Mucosa of stomach (tissue), 1 donor: ENCODE results near the gene ASMT.
"Not testable (repeated sequence)": the region's sequence is repeated elsewhere in the genome, so short reads cannot be mapped to it uniquely, and the experiment has no call there.

Source experiments
- H3K27me3 ChIP-seq: one replicate; pipeline ENCODE4 v1.7.0; 2013; ENCODE audit warnings: mild to moderate bottlenecking, low read length; ENCODE audit not compliant: control insufficient read depth, insufficient read depth
- H3K36me3 ChIP-seq: one replicate; pipeline ENCODE4 v1.7.0; 2013; ENCODE audit warnings: low read length; ENCODE audit not compliant: control insufficient read depth, insufficient read depth
- H3K4me1 ChIP-seq: one replicate; pipeline ENCODE4 v1.7.0; 2013; ENCODE audit warnings: mild to moderate bottlenecking, low read length; ENCODE audit not compliant: control insufficient read depth, insufficient read depth
- H3K4me3 ChIP-seq: one replicate; pipeline ENCODE4 v1.7.0; 2013; ENCODE audit warnings: low read length
- H3K9ac ChIP-seq: one replicate; pipeline ENCODE4 v1.7.0; 2013; ENCODE audit warnings: mild to moderate bottlenecking, low read length, moderate library complexity
- H3K9me3 ChIP-seq: one replicate; pipeline ENCODE4 v1.7.0; 2013; ENCODE audit warnings: mild to moderate bottlenecking, low read length, moderate library complexity; ENCODE audit not compliant: control insufficient read depth
- donor health status: Pancreatic carcinoma.

The ASMT gene

GRCh38 chrX:1661048-1661921 is 46.4 kb downstream of the ASMT start:
- Histone ChIP-seq H3K4me3 (no peak overlapping the region), H3K36me3 (no peaks in the 10 kb centered on the region), H3K4me1 (no peaks in the 10 kb centered on the region), H3K9me3 (no peaks in the 10 kb centered on the region), H3K9ac (no peak overlapping the region), H3K27me3 (no peaks in the 10 kb centered on the region)

GRCh38 chrX:1661922-1662221 is 47.0 kb downstream of the ASMT start:
- Histone ChIP-seq H3K27me3 (no peaks in the 10 kb centered on the region), H3K9ac (no peak overlapping the region), H3K36me3 (no peaks in the 10 kb centered on the region), H3K4me3 (no peak overlapping the region), H3K9me3 (no peaks in the 10 kb centered on the region), H3K4me1 (no peaks in the 10 kb centered on the region)

DNA sequence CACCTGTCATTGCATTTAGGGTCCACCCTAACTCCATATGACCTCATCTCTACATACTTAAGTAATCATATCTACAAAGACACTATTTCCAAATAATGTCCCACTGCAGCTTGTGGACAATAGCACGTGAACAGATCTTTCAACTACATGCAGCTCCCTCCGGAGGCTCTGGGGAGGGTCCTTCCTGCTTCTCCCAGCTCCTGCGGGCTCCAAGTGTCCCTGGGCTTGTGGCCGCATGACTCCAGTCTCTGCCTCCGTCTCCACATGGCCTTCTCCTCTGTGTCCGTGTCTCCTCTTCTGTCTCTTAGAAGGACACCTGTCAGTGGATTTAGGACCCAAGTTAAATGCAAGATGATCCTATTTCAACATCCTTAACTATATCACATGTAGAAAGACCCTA is 52.7 kb downstream of the ASMT start:
- H3K36me3 ChIP-seq: no peaks in the 10 kb centered on the region
- H3K4me1 ChIP-seq: no peaks in the 10 kb centered on the region
- no peaks in the 10 kb centered on the region for H3K27me3 ChIP-seq
- no peak overlapping the region for H3K9ac ChIP-seq
- H3K9me3 ChIP-seq: no peaks in the 10 kb centered on the region
- no peak overlapping the region for H3K4me3 ChIP-seq

- Histone ChIP-seq H3K4me1 (no peaks in the 10 kb centered on the region), H3K9me3 (no peaks in the 10 kb centered on the region), H3K36me3 (no peaks in the 10 kb centered on the region), H3K27me3 (no peaks in the 10 kb centered on the region), H3K4me3 (no peak overlapping the region), H3K9ac (no peak overlapping the region)
These were observed 58.5 kb downstream of the ASMT start for GRCh38 chrX:1673337-1673736.

DNA sequence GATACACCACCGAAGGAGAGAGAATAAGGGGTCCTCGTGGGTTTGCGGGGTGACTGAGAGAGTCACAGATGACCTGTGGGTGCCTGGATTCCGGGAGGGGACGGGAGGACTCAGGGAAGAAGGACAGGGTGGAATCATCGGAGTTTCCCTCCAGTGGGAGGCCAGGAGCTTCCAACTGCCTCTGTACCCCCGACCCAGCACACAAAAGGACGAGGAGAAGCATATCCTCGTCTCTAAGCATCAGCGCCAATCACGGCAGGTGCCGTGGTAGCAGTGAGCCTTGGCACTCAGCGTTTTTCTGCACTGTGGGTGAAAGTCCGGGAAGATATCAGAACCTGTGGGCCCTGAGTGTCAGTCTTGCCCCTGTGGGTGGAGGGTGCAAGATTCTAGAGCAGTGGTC is 62.0 kb downstream of the ASMT start:
- Histone ChIP-seq H3K9me3 (no peaks in the 10 kb centered on the region), H3K36me3 (no peaks in the 10 kb centered on the region), H3K9ac (no peak overlapping the region), H3K27me3 (no peaks in the 10 kb centered on the region), H3K4me3 (no peak overlapping the region), H3K4me1 (no peaks in the 10 kb centered on the region)

- no peaks in the 10 kb centered on the region for H3K9me3 ChIP-seq
- no peak overlapping the region for H3K9ac ChIP-seq
- H3K4me3 ChIP-seq: no peak overlapping the region
- no peaks in the 10 kb centered on the region for H3K4me1 ChIP-seq
- H3K27me3 ChIP-seq: no peaks in the 10 kb centered on the region
- no peaks in the 10 kb centered on the region for H3K36me3 ChIP-seq
These were observed 64.4 kb downstream of the ASMT start for GRCh38 chrX:1679238-1679637.

DNA sequence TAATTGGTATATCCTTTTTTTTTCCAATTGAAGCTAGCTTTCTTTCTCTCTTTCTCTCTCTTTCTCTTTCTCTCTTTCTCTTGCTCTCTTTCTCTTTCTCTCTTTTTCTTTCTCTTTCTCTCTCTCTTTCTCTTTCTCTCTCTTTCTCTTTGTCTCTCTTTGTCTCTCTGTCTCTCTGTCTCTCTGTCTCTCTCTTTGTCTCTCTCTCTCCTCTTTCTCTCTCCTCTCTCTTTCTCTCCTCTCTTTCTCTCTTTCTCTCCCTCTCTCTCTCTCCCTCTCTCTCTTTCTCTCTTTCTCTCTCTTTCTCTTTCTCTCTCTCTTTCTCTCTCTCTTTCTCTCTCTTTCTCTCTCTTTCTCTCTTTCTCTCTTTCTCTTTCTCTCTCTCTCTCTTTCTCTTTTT is 66.6 kb downstream of the ASMT start:
- Histone ChIP-seq H3K9me3 (no peaks in the 10 kb centered on the region), H3K4me3 (no peak overlapping the region), H3K36me3 (no peaks in the 10 kb centered on the region), H3K4me1 (no peaks in the 10 kb centered on the region), H3K27me3 (no peaks in the 10 kb centered on the region), H3K9ac (no peak overlapping the region)

GRCh38 chrX:1681856-1682255 is 67.0 kb downstream of the ASMT start:
- H3K27me3 ChIP-seq, H3K4me3 ChIP-seq: not testable (repeated sequence)

GRCh38 chrX:1682501-1682900 is 67.6 kb downstream of the ASMT start:
- not testable (repeated sequence) for H3K9me3 ChIP-seq, H3K27me3 ChIP-seq, H3K4me3 ChIP-seq, H3K9ac ChIP-seq, H3K4me1 ChIP-seq, H3K36me3 ChIP-seq

More at GRCh38 chrX:1681856-1682255, 67.0 kb downstream of the ASMT start:
- H3K9ac ChIP-seq, H3K9me3 ChIP-seq, H3K36me3 ChIP-seq, H3K4me1 ChIP-seq: not testable (repeated sequence)

DNA sequence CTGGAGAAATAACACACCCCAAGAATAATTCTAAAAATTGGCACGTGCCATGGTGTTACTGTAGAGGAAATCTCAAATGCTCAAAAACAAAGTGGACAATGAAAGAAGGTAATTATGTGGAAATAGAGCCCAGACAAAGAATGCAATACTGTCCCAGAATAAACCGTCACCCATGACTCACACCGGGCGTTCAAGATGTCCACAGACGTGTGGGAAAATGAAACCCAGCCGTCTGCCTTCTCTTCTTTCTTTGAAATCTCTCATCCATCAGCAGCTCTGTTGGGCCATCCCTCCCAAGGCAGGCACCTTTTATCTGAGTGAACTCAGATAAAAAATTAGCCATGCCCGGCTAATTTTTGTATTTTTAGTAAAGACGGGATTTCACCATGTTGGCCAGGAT is 70.0 kb downstream of the ASMT start:
- H3K9ac ChIP-seq, H3K4me3 ChIP-seq, H3K36me3 ChIP-seq, H3K27me3 ChIP-seq, H3K4me1 ChIP-seq, H3K9me3 ChIP-seq: not testable (repeated sequence)

- not testable (repeated sequence) for H3K27me3 ChIP-seq, H3K9ac ChIP-seq, H3K4me1 ChIP-seq, H3K36me3 ChIP-seq, H3K4me3 ChIP-seq, H3K9me3 ChIP-seq
These were observed 70.6 kb downstream of the ASMT start for GRCh38 chrX:1685444-1685880.

- Histone ChIP-seq H3K4me1 (no peaks in the 10 kb centered on the region), H3K9me3 (no peaks in the 10 kb centered on the region), H3K27me3 (no peaks in the 10 kb centered on the region), H3K36me3 (no peaks in the 10 kb centered on the region), H3K4me3 (no peak overlapping the region), H3K9ac (no peak overlapping the region)
These were observed 71.8 kb downstream of the ASMT start for GRCh38 chrX:1686642-1687041.
